ENCODE measurements around the gene ACP3.
A peak's percentile ranks its signal among the peaks of the same experiment; 100 is the strongest.
"Not testable (repeated sequence)": the region's sequence is repeated elsewhere in the genome, so short reads cannot be mapped to it uniquely, and the experiment has no call there.

Gene ACP3

GRCh38 chr3:132368515-132368914, 51.3 kb downstream of the ACP3 start:
- DNase-seq (ENCODE audit: low spot score): no peak

GRCh38 chr3:132368962-132369361, 51.8 kb downstream of the ACP3 start:
- DNase-seq (ENCODE audit: low spot score): no peak

- DNase-seq (ENCODE audit: low spot score): not testable (repeated sequence)
Measured at GRCh38 chr3:132376945-132377354, 59.7 kb downstream of the ACP3 start.

GRCh38 chr3:132378048-132378762, 61.0 kb downstream of the ACP3 start:
- DNase-seq (ENCODE audit: low spot score): no peak

GRCh38 chr3:132378846-132379245, 61.6 kb downstream of the ACP3 start:
- no peak for DNase-seq (ENCODE audit: low spot score)

GRCh38 chr3:132380920-132381319, 63.7 kb downstream of the ACP3 start:
- no peak for DNase-seq (ENCODE audit: low spot score)

- no peak for DNase-seq (ENCODE audit: low spot score)
Measured at GRCh38 chr3:132381348-132381944, 64.2 kb downstream of the ACP3 start.

- no peak for DNase-seq (ENCODE audit: low spot score)
Measured at GRCh38 chr3:132382267-132382666, 65.1 kb downstream of the ACP3 start.

- DNase-seq (ENCODE audit: low spot score): no peak
Measured at GRCh38 chr3:132382688-132383194, 65.5 kb downstream of the ACP3 start.

- DNase-seq (ENCODE audit: low spot score): no peak
Measured at GRCh38 chr3:132386259-132386658, 69.1 kb downstream of the ACP3 start.

GRCh38 chr3:132392675-132393074, 75.5 kb downstream of the ACP3 start:
- DNase-seq (ENCODE audit: low spot score): not testable (repeated sequence)

- no peak for DNase-seq (ENCODE audit: low spot score)
Measured at GRCh38 chr3:132394320-132394719, 77.1 kb downstream of the ACP3 start.

- DNase-seq (ENCODE audit: low spot score): no peak
Measured at GRCh38 chr3:132395126-132395525, 77.9 kb downstream of the ACP3 start.

GRCh38 chr3:132396255-132396654, 79.0 kb downstream of the ACP3 start:
- DNase-seq (ENCODE audit: low spot score): no peak

- not testable (repeated sequence) for DNase-seq (ENCODE audit: low spot score)
Measured at GRCh38 chr3:132396776-132397175, 79.6 kb downstream of the ACP3 start.

GRCh38 chr3:132399054-132399929, 82.1 kb downstream of the ACP3 start:
- DNase-seq (ENCODE audit: low spot score): peak; percentile 54

GRCh38 chr3:132401255-132401654, 84.0 kb downstream of the ACP3 start:
- no peak for DNase-seq (ENCODE audit: low spot score)

GRCh38 chr3:132404276-132404675, 87.1 kb downstream of the ACP3 start:
- DNase-seq (ENCODE audit: low spot score): no peak

GRCh38 chr3:132405188-132405587, 88.0 kb downstream of the ACP3 start:
- DNase-seq (ENCODE audit: low spot score): no peak

GRCh38 chr3:132405609-132406299, 88.5 kb downstream of the ACP3 start:
- no peak for DNase-seq (ENCODE audit: low spot score)

- no peak for DNase-seq (ENCODE audit: low spot score)
Measured at GRCh38 chr3:132406587-132406986, 89.4 kb downstream of the ACP3 start.

GRCh38 chr3:132407025-132407424, 89.8 kb downstream of the ACP3 start:
- DNase-seq (ENCODE audit: low spot score): no peak

Data from hepatic stellate cell (primary cell).